ENCODE measurements around the gene MKRN1.

GRCh38 chr7:140506788-140507464 is 27.6 kb upstream of the MKRN1 start:
- no peak for TF ChIP-seq CTCF (IDR thresholded peaks at IDR 0.05; ENCODE audit: low read depth, low read length, poor library complexity, severe bottlenecking)
- TF ChIP-seq EZH2phosphoT487 (IDR thresholded peaks at IDR 0.05; ENCODE audit: borderline replicate concordance, low read length) = no peak

Measured in DOHH2 (cell line).